ENCODE measurements around the gene REXO2.

The REXO2 gene

DNA sequence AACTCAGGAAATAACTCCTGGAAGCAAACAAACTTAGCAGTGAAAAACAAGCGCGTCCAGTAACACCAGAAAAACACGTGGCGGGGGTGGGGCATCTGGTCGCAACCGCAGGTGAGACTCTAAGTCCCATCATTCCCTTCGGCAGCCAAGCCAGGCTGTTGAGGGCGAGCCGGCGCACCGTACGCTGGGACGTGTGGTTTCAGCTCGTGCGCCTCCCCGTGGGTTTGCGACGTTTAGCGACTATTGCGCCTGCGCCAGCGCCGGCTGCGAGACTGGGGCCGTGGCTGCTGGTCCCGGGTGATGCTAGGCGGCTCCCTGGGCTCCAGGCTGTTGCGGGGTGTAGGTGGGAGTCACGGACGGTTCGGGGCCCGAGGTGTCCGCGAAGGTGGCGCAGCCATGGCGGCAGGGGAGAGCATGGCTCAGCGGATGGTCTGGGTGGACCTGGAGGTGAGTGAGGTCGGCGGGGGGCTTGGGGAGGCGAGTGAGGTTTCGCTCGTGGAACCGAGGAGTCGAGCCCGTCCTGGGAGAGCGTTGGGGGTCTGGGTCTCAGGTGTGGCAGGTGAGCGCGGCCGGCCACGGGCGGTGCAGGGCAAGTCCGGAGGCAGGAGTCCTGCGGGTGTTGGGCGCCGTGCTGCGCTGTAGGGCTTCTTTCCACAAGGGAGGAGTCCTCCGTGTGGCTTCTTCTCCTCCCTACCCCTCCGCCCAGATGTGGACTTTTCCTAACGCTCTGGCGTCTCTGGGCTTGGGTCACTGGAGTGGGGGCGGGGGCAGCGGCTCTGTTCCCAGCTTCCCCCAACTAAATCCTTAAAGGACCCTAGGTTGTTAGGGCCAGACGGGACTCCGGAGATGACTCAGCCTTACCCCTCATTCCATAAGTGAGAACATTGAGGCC is at the start of gene REXO2:
Gene REXO2, plus strand, starts transcription at position 239 of the 892 bp plus-strand sequence. Its CDS starts 62 bp downstream, at position 301.
- intact Hi-C loops (cut with DNase I): loop anchor here (1.0 to 5.0 kb wide), 2 partner anchors 39 to 97 kb away; partner anchors contain the start of genes C11orf71 and RBM7
- DNase-seq: peak; percentile 92 to 99 (median 95)

DNA sequence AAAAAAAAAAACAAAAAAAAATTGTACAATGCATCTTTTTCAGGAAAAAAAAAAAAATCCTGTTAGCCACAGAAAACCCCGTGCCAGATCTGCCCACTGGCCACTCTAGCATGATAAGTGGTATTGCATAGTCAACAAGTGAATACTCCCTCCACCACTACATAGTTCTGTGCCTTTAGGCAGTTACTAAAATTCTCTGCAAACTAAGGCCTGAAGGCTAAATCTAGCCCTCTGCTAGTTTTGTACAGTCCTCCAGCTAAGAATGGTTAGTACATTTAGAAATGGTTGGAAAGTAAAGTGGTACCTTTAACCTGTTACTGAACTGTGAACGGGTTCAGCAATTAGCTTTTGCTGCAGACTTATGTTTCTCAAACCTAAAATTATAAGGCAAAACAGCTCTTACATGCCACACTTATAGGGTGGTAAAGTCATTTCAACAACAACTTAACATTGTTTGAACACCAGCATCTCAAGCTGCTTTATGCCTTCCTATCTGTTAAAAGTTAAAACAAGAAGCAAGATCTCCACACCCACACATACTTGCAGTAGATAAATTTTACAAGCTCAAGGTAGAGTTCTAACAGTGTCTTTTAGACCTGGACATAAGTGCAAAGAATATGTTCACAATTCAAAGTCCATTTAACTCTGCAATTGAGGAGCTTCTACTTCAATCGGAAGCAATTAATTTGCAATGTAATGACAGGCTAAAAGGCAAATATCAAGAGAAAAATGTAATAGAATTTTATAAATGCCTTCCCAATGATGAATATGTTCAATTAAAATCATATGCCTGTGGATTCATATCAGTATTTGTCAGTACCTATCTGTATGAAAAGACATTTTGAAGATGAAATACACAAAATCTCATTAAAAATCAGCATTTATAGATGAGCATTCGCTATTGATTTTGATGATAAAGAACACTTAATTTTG is 46.3 kb upstream of the REXO2 start:
- intact Hi-C loops (cut with DNase I): no loop called here
- no peak for DNase-seq

DNA sequence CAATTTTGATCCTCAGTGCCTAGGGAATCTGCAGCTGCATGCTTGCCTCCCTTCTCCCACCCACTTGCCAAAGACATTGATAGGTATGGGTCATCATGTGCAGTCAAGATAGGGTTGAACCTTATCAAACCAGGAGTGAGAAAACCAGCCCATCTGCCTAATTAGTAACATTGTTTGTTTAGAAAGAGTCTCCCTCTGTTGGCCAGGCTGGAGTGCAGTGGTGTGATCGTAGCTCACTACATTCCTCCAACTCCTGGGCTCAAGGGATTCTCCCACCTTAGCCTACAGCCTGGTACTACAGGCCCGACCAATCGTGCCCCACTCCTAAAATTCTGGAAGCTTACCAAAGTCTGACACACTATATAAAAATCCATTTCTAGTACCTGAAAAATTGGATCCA is 43.5 kb upstream of the REXO2 start:
- DNase-seq: no peak
- intact Hi-C loops (cut with DNase I): loop anchor here (5.0 kb wide), 1 partner anchor 48 kb away; no protein-coding TSS in a partner anchor

DNA sequence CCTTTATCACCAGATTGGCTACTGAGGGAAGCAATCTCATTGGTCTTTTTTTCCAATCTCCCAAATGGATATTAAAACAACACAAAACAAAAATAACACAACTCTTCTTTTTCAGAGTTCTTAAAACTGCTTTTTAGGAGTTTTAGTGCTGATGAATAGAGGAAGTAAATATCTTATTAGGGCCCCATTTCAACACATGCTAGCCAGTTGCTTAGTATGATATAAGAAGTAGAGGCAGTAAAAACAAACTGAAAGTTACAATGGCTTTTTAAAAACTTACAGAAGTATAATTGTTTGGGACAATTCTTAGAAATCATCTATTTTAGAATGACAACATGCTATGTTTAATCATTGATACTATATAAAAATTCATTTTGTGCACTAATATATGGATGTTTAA is 42.4 kb upstream of the REXO2 start:
- intact Hi-C loops (cut with DNase I): loop anchor here (5.0 kb wide), 1 partner anchor 50 kb away; no protein-coding TSS in a partner anchor
- no peak for DNase-seq

DNA sequence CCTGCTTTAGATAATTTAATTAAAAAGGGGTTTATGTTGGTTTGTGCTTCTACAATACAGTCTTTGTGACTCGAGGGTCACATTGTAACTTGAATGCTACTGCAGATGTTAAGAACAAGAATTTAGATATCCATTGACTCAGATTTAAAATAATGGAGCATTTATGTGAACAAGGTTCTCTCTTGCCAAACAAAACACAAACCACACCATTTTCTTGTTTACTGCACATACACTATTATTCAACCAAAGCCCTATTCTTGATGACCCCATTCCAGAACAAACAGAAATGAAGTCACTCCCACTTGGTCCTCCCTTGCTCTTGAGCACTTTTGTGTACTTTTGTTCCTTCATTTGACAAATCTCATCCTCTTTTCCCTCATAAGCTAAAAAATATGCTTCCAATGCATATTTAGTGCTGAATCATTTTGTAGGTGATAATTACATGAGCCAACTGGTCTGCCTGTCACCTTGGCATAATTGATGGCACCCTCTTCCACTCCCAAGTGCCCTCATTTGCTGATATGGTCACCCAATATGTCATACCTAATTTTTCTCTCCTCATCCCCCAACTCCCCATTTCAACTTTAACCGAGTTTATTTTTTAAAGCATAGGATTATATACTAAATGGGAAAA is 41.8 kb upstream of the REXO2 start:
- intact Hi-C loops (cut with DNase I): loop anchor here (5.0 kb wide), 1 partner anchor 50 kb away; no protein-coding TSS in a partner anchor
- no peak for DNase-seq

DNA sequence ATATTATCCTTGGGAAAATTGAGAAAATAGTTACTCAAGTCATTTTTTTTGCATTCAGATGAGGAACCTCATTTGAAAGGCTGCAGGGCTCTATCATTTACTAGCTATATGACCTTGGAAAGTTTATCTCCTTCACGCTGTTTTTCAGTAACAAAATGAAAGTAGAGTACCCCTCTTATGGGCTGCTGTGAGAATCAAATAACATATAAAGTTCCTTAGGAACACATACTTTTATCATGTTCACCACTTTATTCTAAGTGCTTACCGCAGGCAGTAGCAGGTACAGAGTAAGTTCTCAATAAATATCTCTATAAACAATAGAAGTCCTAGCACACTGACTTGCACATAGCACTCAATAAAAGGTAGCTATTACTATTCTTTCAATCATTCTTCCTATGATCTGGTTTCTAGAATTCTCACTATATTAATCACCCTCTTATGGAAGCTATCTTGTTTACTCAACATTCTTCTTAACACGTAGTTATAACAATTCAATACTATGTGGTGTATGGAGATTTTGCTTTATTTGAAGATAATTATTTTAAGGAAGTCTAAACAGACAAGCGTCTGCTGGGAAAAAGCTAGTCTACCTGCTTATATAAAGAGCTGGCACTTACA is 40.9 kb upstream of the REXO2 start:
- no peak for DNase-seq
- intact Hi-C loops (cut with DNase I): loop anchor here (5.0 kb wide), 1 partner anchor 51 kb away; no protein-coding TSS in a partner anchor

DNA sequence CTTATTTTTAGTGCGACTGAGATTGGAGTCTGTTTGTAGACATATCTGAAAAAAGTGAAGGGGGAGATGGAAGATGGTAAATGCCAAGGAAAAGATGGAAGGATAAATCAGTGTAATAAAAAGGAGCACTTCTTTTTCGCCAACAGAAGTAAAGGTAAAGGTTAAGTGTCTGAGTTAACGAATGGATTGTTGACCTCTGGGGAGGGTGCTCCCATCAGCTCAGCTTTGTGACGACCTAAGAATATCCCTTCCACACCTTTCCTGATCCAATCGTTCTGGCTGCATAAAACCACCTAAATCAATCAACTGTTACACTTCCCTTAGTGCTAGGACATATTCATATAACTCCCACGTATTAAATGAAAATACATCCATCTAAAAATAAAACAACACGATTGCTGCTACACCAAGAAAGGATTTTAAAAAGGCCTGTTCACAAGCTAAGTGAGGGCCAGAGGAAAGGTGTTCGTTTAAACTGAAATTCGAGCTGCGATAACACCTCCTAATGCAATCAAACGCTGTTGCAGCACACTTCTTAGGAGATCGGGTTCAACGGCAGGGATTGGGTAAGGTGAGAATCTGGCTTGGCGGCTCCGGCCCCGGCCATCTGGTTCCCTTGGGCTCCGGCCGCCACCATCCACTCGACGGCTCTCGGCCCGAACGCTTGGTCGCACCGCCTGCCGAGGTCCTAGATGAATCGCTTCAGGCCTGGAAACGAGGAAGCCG is 39.6 kb upstream of the REXO2 start:
- peak in 1 of 10 donors; percentile 80 for DNase-seq
- intact Hi-C loops (cut with DNase I): loop anchor here (1.0 to 5.0 kb wide), 2 partner anchors 40 to 52 kb away; partner anchors contain the start of gene REXO2

DNA sequence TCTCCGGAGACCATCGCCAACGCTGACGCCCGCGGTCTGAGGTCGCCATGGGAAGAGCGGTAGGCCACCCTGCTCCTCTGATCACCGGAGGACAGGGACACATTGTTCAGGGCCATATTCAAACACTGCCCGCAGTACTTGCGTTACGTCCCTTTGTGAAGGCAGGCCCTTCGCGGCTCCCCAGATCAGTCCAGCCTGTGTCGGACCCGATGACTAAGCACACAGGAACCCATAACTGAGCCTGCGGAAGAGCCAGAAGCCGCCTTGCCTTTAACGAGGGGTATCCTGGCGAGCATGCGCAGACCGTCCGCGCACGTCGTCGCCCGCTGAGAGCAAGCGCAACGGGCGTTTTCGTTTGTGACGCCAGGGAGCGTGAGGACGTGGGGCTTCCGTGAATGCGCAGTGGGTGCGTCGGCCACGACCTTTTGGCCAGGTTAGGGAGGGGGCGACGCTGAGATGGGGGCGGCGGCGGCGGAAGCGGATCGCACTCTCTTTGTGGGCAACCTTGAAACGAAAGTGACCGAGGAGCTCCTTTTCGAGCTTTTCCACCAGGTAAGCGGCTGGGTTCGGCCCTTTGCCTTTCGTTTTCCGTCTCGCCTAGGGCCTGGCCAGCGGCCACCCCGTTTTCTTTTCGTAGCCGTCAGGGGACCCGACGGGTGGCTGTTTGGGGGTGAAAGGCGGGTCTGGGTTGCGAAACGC is 38.9 kb upstream of the REXO2 start, which contains the start of the genes C11orf71 and RBM7:
Gene C11orf71, minus strand, starts transcription at position 296 of the 699 bp plus-strand sequence. Its CDS starts 180 bp downstream, at position 116.
Gene RBM7, plus strand, starts transcription at position 451 of the 699 bp plus-strand sequence. Its CDS starts 6 bp downstream, at position 457.
- intact Hi-C loops (cut with DNase I): loop anchor here (1.0 kb wide), 1 partner anchor 39 kb away; the partner anchor contains the start of gene REXO2
- peak; percentile 91 to 99 (median 94) for DNase-seq

DNA sequence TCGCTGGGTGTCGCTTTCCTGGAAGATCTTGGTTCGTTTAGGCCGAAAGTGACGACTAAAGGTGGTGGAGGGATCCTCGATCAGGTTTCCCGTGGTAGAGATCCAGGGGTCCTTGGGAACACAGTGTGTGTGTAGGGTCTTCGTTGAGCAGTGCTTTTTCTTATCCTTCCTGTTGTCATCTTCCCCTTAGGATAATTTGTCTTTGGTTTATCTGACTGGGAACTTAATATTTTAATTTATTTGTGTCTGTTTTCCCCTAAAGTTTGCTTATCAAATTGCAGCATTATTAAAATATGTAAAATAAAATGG is 38.4 kb upstream of the REXO2 start:
- intact Hi-C loops (cut with DNase I): loop anchor here (1.0 kb wide), 1 partner anchor 38 kb away; the partner anchor contains the start of gene REXO2

DNA sequence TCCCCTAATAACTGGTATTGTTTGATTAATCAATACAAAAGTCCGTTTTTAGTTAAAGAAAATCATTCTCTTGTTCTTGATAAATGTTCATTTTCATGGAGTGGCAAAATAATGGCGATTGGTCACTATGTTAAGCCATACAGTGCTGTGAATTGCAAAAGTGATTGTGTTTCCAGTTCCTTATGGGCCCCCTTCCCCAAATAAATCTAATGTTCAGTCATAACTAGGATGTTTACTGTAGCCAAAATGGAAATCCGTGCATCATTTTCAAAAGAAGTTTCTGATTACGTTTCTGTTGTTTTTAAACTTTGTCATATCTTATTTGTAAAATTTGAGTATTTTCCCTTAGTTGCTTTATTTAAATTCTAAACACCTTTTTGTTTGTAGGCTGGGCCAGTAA is 38.0 kb upstream of the REXO2 start:
- intact Hi-C loops (cut with DNase I): no loop called here
- no peak for DNase-seq

More for the DNA sequence above, 38.4 kb upstream of the REXO2 start:
- no peak for DNase-seq

DNA sequence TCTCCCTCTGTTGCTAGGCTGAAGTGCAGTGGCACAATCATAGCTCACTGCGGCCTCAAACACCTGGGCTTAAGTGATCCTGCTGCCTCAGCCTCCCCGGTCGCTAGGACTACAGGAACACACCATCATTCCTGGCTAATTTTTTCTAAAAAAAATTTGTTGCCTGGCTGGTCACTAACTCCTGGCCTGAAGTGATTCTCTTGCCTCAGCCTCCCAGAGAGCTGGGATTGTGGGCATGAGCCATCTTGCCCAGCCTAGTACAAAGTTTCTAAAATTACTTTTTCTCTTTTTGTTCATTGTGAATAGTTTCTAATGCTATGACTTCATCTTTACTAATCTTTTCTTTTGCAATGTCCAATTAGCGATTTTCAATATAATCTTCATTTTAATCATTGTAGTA is 26.3 kb upstream of the REXO2 start:
- intact Hi-C loops (cut with DNase I): no loop called here
- DNase-seq: no peak

DNA sequence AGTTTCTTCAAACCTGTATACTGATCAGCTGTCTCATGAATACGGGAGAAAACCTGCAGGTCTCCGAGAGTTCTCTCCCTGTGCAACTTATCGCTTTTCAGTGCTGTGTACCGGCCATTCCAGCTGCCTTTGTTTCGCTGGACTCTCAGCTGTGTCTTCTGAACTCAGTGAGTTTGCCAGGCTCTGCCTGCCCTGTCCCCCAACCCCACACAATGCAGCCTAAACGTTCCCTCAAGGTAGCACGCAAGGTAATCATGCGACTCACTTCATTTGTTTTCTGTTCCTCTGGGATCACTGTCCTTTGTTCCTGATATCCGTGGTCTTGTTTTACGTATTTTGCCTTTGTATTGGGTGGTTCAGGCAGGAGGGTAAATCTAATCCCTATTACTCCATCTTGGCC is 25.3 kb upstream of the REXO2 start:
- intact Hi-C loops (cut with DNase I): no loop called here
- peak in 1 of 10 donors; percentile 55 for DNase-seq

DNA sequence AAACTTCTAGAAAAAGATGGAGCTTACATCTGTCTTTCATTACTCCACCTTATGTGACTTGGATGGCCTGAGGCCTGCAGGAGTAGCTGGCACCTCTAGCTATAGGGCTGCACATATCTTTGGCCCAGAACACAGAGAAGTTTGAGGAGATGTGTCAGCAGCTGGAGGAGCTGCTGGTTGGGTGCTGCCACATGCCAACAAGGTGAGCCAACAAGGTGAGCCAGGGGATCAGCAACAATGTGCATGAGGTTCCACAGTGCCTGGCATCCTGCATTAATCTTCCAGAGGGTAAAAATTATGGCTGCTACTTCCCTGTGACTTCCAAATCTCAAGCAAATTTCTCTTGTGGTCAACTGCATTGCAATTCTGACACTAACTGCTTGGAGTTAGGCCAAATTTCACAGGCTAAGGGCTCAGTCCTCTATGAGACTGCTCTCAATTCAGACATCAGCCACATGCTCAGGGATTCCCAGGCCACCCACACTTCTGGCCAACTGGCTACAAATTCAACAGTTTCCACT is 22.8 kb upstream of the REXO2 start:
- intact Hi-C loops (cut with DNase I): no loop called here

DNA sequence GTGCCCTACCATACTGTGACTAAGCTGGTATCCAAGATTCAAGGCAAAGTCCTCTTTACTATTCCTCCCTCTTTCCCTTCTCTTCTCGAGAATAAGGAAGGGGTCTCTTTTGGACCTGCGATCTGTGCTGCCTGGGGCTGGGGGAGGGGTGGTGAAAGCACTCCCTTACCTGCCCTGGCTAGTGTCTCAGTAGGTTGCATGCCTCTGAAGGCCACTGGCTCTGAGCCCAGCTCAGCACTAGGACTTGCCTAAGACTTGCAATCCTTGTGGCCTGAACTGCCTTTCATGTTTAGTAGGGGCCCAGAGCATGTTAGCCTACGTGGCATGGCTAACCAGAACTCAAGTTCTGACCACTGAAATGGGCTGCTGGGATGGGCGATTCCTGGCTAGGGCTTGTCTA is 13.0 kb upstream of the REXO2 start:
- DNase-seq: no peak
- intact Hi-C loops (cut with DNase I): no loop called here

More for the DNA sequence above, 22.8 kb upstream of the REXO2 start:
- no peak for DNase-seq

DNA sequence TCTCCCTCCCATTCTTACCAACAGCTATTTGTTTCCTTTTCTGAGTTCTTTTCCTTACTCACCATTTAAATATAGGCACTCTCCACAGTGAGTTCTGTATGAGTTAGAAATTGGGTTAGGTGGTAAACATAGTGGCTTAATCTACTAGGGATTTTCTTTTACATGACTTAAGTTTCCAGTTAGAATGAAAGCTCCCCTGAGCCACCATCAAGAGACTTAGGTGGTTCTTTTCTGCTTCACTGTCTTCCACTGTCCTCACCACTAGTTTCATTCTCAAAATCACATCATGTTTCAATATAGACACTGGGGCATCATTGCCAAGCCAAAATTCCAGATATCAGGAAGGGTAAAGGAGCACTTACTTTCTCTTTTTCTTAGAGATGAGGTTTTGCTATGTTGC is 9.0 kb upstream of the REXO2 start:
- intact Hi-C loops (cut with DNase I): no loop called here
- DNase-seq: no peak

DNA sequence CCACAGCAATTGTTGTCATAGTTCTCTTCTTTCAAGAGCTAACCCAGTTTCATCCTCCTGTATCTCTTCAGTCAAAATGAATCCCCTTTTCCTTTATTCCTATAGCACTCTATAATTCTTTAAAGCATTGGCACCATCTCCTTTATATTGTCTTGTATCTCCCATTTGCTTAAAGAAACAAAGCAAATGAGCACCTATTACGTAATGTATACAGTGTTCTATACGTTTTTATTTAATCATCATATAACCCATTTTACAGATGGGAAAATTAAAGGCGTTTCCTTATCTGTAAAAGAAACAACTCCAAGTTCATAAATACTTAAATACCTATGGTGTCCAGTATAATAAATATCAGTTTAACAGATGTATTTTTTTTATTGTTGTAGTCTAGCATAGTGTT is 6.4 kb upstream of the REXO2 start:
- intact Hi-C loops (cut with DNase I): no loop called here
- DNase-seq: no peak

DNA sequence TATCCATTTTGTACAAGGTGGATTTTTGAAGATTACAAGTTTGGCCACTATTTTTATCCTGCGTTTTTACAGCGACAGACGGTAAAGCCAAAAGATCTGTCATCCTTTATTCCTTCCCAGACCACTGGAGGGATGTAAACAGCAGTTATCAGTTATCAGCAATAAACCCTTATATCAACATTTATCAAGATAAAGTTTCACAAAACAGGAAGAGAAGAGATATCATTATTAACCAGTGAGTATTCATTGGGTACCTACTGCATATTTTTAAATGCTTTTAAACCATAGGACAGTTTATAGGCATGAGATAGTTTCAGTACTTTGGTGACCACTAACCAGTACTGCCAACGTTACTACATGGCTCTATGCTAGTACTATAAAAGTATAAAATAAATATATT is 5.9 kb upstream of the REXO2 start:
- intact Hi-C loops (cut with DNase I): no loop called here
- DNase-seq: no peak

DNA sequence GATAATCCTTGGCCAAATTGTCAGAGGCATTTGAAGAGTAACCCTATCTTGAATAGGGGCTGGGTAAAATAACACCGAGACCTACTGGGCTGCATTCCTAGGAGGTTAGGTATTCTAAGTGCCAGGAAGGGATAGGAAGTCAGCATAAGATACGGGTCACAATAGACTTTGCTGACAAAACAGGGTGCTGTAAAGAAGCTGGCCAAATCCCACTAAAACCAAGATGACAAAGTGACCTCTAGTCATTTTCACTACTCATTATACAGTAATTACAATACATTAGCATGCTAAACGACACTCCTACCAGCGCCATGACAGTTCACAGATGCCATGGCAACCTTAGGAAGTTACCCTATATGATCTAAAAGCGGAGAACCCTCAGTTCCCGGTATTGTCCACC is 964 bp upstream of the REXO2 start:
- intact Hi-C loops (cut with DNase I): no loop called here
- DNase-seq: no peak

Data from posterior cingulate gyrus (tissue), 11 donors.